ENCODE measurements around the gene LRRC38. TPM values are rescaled to one million over a fixed set of nuclear protein-coding genes. Genes with fewer than 3 reads are reported as not detected.

The LRRC38 gene
- total and polyA plus RNA-seq, 9 donors: 0.10 to 0.44 (median 0.27) TPM; not detected in 6

DNA sequence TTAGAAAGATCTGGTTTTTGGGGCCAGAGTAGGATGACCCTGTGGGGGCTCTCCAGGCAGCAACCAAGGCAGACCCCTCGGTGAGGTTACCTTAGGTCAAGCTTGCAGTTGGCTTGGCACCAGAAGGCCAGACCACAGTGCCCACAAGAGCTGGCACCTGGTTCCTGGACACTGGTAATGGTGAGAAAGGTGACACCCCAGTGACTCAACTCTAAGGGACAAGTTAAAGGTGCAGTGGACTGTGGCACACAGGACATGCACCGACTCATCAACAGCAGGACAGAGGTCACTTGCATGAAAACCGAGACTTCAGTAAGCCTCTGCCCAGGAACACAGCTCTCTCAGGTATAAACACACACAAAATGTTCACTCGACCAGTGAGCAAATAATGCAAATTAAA, 6.7 kb downstream of the LRRC38 start:
- Histone ChIP-seq H3K36me3 (no peaks in the 10 kb centered on the region), H3K27ac (no peak overlapping the region), H3K9me3 (no peaks in the 10 kb centered on the region), H3K27me3 (no peaks in the 10 kb centered on the region), H3K4me3 (no peak overlapping the region), H3K4me1 (ENCODE audit: insufficient read depth) (peaks cover 4% of the 10 kb centered on the region)
- WGBS, 3 donors: 81 to 91% (median 90%) methylated on average over 4 of the region's 4 CpGs
- intact Hi-C loops (cut with DNase I): no loop called here
- no peak for TF ChIP-seq POLR2A (IDR thresholded peaks at IDR 0.05)
- no peak for TF ChIP-seq EP300 (IDR thresholded peaks at IDR 0.05)
- TF ChIP-seq, protein P1, sequence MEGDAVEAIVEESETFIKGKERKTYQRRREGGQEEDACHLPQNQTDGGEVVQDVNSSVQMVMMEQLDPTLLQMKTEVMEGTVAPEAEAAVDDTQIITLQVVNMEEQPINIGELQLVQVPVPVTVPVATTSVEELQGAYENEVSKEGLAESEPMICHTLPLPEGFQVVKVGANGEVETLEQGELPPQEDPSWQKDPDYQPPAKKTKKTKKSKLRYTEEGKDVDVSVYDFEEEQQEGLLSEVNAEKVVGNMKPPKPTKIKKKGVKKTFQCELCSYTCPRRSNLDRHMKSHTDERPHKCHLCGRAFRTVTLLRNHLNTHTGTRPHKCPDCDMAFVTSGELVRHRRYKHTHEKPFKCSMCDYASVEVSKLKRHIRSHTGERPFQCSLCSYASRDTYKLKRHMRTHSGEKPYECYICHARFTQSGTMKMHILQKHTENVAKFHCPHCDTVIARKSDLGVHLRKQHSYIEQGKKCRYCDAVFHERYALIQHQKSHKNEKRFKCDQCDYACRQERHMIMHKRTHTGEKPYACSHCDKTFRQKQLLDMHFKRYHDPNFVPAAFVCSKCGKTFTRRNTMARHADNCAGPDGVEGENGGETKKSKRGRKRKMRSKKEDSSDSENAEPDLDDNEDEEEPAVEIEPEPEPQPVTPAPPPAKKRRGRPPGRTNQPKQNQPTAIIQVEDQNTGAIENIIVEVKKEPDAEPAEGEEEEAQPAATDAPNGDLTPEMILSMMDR (IDR thresholded peaks at IDR 0.05): no peak
- DNase-seq: no peak

DNA sequence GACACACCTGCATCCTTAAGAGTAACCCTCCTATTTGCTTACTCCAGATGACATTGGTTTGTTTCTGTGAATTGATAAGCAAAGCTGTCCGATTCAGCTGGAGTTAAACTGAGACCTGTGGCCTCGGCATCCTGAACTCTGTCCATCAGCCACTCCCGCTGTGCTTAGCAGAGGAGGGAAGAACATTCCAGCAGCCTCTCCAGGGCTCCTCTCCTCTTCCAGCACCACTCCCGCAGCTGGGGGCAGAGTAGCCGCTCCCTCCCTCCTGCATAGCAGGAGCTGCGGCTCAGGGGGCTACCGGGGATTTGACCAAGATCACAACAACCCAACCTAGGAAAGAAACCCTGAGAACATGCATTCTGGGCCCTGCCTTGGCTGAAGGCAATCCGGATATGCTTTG, 8.8 kb downstream of the LRRC38 start:
- H3K36me3 ChIP-seq: no peaks in the 10 kb centered on the region
- H3K9me3 ChIP-seq: no peaks in the 10 kb centered on the region
- no peak for DNase-seq
- H3K4me3 ChIP-seq: no peak overlapping the region
- TF ChIP-seq EP300 (IDR thresholded peaks at IDR 0.05) (no peak), POLR2A (IDR thresholded peaks at IDR 0.05) (no peak)
- TF ChIP-seq, protein P1 (IDR thresholded peaks at IDR 0.05): no peak
- no peaks in the 10 kb centered on the region for H3K27me3 ChIP-seq
- H3K4me1 ChIP-seq (ENCODE audit: insufficient read depth): peaks cover 4% of the 10 kb centered on the region
- 1 to 10% (median 6%) methylated on average over 8 of the region's 8 CpGs for WGBS, 3 donors
- H3K27ac ChIP-seq: no peak overlapping the region
- intact Hi-C loops (cut with DNase I): no loop called here

DNA sequence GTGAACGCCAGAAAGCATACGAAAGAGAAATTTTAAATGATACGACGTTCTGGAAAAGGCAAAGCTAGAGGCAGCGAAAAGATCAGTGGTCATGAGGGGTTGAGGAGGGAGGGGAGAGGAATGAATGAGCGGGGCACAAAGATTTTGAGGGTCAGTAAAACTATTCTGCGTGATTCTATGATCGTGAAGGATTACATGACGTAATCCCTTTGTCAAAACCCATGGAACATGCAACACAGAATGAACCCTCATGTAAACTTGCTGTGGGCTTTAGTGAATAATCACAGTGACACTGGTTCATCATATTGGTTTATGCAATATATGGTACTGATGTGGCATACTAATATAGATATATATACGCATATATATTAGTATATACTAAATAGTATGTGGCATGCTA, 13.0 kb downstream of the LRRC38 start:
- intact Hi-C loops (cut with DNase I): no loop called here
- WGBS, 3 donors: 92 to 95% (median 94%) methylated on average over 10 of the region's 10 CpGs

DNA sequence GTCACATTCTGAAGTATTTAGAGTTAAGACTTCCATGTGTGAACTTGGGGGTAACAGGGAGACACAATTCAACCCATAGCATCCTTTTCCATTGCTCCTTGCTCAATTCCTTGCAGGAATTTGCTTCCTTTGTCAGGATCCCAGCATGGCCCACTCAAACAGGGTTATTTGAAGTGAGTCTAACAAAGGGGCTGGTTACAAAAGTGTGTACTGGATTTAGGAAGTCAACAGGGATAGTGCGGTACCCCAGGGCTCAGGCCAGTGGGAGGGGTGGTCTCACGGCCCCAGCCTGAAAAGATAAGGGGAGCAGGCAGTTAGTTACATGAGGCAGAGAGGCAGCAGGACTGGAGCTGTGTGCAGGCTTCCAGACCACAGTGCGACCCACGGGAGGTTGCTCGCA, 14.4 kb downstream of the LRRC38 start:
- intact Hi-C loops (cut with DNase I): no loop called here
- H3K9me3 ChIP-seq: no peaks in the 10 kb centered on the region
- 88 to 89% (median 88%) methylated on average over 5 of the region's 5 CpGs for WGBS, 3 donors
- no peak overlapping the region for H3K4me3 ChIP-seq
- H3K36me3 ChIP-seq: no peaks in the 10 kb centered on the region
- no peaks in the 10 kb centered on the region for H3K27me3 ChIP-seq
- no peaks in the 10 kb centered on the region for H3K4me1 ChIP-seq (ENCODE audit: insufficient read depth)
- no peak overlapping the region for H3K27ac ChIP-seq
- TF ChIP-seq EP300 (IDR thresholded peaks at IDR 0.05) (no peak), POLR2A (IDR thresholded peaks at IDR 0.05) (no peak)
- TF ChIP-seq, protein P1 (IDR thresholded peaks at IDR 0.05): no peak
- DNase-seq: no peak

More for the DNA sequence above, 13.0 kb downstream of the LRRC38 start:
- Histone ChIP-seq H3K4me1 (ENCODE audit: insufficient read depth) (peaks cover 4% of the 10 kb centered on the region), H3K27ac (no peak overlapping the region), H3K9me3 (no peaks in the 10 kb centered on the region), H3K4me3 (no peak overlapping the region), H3K27me3 (no peaks in the 10 kb centered on the region), H3K36me3 (no peaks in the 10 kb centered on the region)
- no peak for DNase-seq
- TF ChIP-seq POLR2A (IDR thresholded peaks at IDR 0.05) (no peak), EP300 (IDR thresholded peaks at IDR 0.05) (no peak)
- TF ChIP-seq, protein P1 (IDR thresholded peaks at IDR 0.05): no peak

Data from ovary (tissue), 9 donors.